MM.1S (cell line): ENCODE measurements around the gene CACNB2.

Experiments
- DNase-seq: peaks from one replicate; pipeline ENCODE4 v3.0.0-alpha.2; 2015
- H2AFZ ChIP-seq: fragments of 300-600 bp; sonication (generic); 2 replicates; pipeline ENCODE4 v1.6.0; 2016; ENCODE audit warnings: antibody characterized with exemption, low read length
- H3F3A ChIP-seq: fragments of 300-600 bp; sonication (generic); 2 replicates; pipeline ENCODE4 v1.6.1; 2016; ENCODE audit warnings: mild to moderate bottlenecking, antibody characterized with exemption, low read length, moderate library complexity, mixed read lengths; ENCODE audit not compliant: insufficient read depth
- H3K27ac ChIP-seq: fragments of 300-600 bp; sonication (generic); 2 replicates; pipeline ENCODE4 v1.5.1; 2016; ENCODE audit warnings: mild to moderate bottlenecking, low read length
- H3K27me3 ChIP-seq: fragments of 300-600 bp; sonication (generic); replicated peaks from 2 replicates; pipeline ENCODE4 v1.6.0; 2016; ENCODE audit warnings: low read length; ENCODE audit not compliant: insufficient read depth
- H3K36me3 ChIP-seq: fragments of 300-600 bp; sonication (generic); replicated peaks from 2 replicates; pipeline ENCODE4 v1.6.1; 2016; ENCODE audit warnings: mild to moderate bottlenecking, low read length, mixed read lengths; ENCODE audit not compliant: insufficient read depth
- H3K4me1 ChIP-seq: fragments of 300-600 bp; sonication (generic); 2 replicates; pipeline ENCODE4 v1.6.1; 2016; ENCODE audit warnings: low read length, mixed read lengths
- H3K4me2 ChIP-seq: fragments of 300-600 bp; sonication (generic); 2 replicates; pipeline ENCODE4 v1.6.0; 2016; ENCODE audit warnings: low read depth, low read length
- H3K4me3 ChIP-seq: fragments of 300-600 bp; sonication (generic); 2 replicates; pipeline ENCODE4 v1.5.1; 2016; ENCODE audit warnings: low read length, mixed read lengths
- H3K79me2 ChIP-seq: fragments of 300-600 bp; sonication (generic); 2 replicates; pipeline ENCODE4 v1.6.1; 2016; ENCODE audit warnings: mixed run types, low read length, mixed read lengths
- H3K9ac ChIP-seq: fragments of 300-600 bp; sonication (generic); 2 replicates; pipeline ENCODE4 v1.6.1; 2016; ENCODE audit warnings: low read length, mixed read lengths
- H3K9me2 ChIP-seq: fragments of 300-600 bp; sonication (generic); replicated peaks from 2 replicates; pipeline ENCODE4 v1.6.1; 2016; ENCODE audit warnings: mild to moderate bottlenecking, low read length, mixed read lengths; ENCODE audit not compliant: insufficient read depth
- H3K9me3 ChIP-seq: fragments of 300-600 bp; sonication (generic); replicated peaks from 2 replicates; pipeline ENCODE4 v1.6.1; 2016; ENCODE audit warnings: mild to moderate bottlenecking, low read length, mixed read lengths; ENCODE audit not compliant: insufficient read depth
- H4K20me1 ChIP-seq: fragments of 300-600 bp; sonication (generic); 2 replicates; pipeline ENCODE4 v1.6.1; 2016; ENCODE audit warnings: mild to moderate bottlenecking, low read length, moderate library complexity, mixed read lengths; ENCODE audit not compliant: insufficient read depth
- EZH2 ChIP-seq: fragments of 300-600 bp; sonication (generic); optimal IDR thresholded peaks from 2 replicates; pipeline ENCODE3; 2017; ENCODE audit warnings: low read depth, mild to moderate bottlenecking, antibody characterized with exemption, low read length, mixed read lengths
- EZH2phosphoT487 ChIP-seq: fragments of 300-600 bp; sonication (generic); IDR thresholded peaks from 2 replicates; pipeline ENCODE4 v1.6.1; 2018; ENCODE audit warnings: antibody characterized with exemption, low read length
- TF ChIP-seq, protein P1 (sequence below): fragments of 300-600 bp; sonication (generic); IDR thresholded peaks from 2 replicates; pipeline ENCODE4 v1.5.1; 2016; ENCODE audit warnings: antibody characterized with exemption, low read length, mixed read lengths

The CACNB2 gene

DNA sequence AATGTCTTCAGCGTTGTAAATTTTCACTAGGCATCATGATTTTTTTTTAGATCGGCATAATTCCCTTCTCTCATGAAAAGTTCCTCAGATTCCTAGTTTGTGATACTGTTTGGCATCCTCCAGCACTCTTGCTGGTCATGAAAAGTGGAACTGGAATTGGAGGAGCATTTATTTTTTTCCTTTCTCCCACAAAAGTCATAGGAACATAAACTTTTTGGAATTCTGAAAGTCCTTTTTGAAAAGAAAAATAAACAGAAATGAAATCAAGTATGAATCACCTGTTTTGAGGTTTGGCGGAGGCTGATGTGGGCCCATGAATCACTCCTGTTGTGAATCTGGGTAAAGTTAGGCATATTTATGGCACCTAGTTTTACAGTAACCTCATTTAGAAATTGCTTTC is 17.7 kb downstream of the CACNB2 start:
- H2AFZ ChIP-seq = no peak overlapping the region

DNA sequence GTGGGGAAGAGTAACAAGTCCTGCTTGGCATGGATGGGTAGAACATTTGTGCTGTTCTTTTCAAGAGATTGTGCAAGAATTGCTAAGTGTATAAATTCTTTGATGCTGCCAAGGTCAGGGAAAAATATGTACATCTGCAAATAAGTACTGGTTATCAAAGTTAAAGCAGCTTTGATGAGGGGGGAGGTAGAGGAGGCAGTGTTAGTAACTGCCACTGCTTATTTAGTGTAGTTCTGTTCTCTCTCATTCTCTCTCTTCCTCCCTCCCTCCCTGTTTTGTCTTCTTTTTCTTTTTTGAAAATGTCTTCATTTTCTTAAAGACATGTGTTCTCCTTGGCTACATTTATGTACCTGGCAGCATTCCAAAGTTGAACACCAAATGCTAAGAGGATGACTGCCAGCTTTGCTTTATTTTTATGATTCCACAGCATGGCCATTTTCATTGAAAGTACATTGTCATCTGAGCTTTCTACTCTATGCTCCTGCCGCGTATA is 18.6 kb downstream of the CACNB2 start:
- TF ChIP-seq EZH2phosphoT487 = no peak
- TF ChIP-seq, protein P1, sequence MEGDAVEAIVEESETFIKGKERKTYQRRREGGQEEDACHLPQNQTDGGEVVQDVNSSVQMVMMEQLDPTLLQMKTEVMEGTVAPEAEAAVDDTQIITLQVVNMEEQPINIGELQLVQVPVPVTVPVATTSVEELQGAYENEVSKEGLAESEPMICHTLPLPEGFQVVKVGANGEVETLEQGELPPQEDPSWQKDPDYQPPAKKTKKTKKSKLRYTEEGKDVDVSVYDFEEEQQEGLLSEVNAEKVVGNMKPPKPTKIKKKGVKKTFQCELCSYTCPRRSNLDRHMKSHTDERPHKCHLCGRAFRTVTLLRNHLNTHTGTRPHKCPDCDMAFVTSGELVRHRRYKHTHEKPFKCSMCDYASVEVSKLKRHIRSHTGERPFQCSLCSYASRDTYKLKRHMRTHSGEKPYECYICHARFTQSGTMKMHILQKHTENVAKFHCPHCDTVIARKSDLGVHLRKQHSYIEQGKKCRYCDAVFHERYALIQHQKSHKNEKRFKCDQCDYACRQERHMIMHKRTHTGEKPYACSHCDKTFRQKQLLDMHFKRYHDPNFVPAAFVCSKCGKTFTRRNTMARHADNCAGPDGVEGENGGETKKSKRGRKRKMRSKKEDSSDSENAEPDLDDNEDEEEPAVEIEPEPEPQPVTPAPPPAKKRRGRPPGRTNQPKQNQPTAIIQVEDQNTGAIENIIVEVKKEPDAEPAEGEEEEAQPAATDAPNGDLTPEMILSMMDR = no peak
- TF ChIP-seq EZH2 = no peak

More for the DNA sequence above, 17.7 kb downstream of the CACNB2 start:
- Histone ChIP-seq H3K4me3 (no peak overlapping the region), H3K4me1 (no peaks in the 10 kb centered on the region), H3F3A (no peaks in the 10 kb centered on the region), H3K27me3 (no peaks in the 10 kb centered on the region), H3K36me3 (no peaks in the 10 kb centered on the region), H3K27ac (no peak overlapping the region), H4K20me1 (no peaks in the 10 kb centered on the region), H3K79me2 (no peaks in the 10 kb centered on the region), H3K9ac (no peak overlapping the region), H3K9me2 (no peaks in the 10 kb centered on the region), H3K4me2 (no peak overlapping the region), H3K9me3 (no peaks in the 10 kb centered on the region)
- TF ChIP-seq EZH2 (no peak), EZH2phosphoT487 (no peak)
- TF ChIP-seq, protein P1 = no peak
- no peak for DNase-seq

DNA sequence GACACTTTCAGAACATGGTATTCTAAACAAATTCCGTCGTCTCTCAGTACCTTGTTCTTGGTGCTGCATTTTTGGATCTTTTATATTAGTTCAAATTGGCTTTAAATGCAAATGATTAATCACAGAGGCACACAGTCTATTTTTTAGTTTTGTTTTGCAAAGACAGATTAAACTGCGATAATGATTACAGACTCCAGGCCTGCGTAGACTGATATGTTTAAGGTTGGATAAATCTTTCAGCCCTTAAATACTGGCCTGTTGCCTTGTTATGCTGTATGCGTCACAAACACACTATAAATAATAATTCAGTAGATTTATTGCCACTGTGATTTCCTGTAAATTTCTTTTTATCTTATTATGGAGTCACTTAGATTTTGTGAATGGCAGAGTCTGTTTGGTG is 19.3 kb downstream of the CACNB2 start:
- no peaks in the 10 kb centered on the region for H3F3A ChIP-seq
- no peak for DNase-seq
- no peaks in the 10 kb centered on the region for H3K27me3 ChIP-seq
- H3K79me2 ChIP-seq = no peaks in the 10 kb centered on the region
- no peak overlapping the region for H3K9ac ChIP-seq
- TF ChIP-seq EZH2phosphoT487 (no peak), EZH2 (no peak)
- TF ChIP-seq, protein P1 = no peak
- H3K4me1 ChIP-seq = no peaks in the 10 kb centered on the region
- no peak overlapping the region for H2AFZ ChIP-seq
- no peaks in the 10 kb centered on the region for H3K9me2 ChIP-seq
- no peaks in the 10 kb centered on the region for H3K36me3 ChIP-seq
- H3K27ac ChIP-seq = no peak overlapping the region
- no peaks in the 10 kb centered on the region for H4K20me1 ChIP-seq
- no peak overlapping the region for H3K4me2 ChIP-seq
- H3K4me3 ChIP-seq = no peak overlapping the region
- H3K9me3 ChIP-seq = no peaks in the 10 kb centered on the region

More for the DNA sequence above, 18.6 kb downstream of the CACNB2 start:
- Histone ChIP-seq H2AFZ (no peak overlapping the region), H4K20me1 (no peaks in the 10 kb centered on the region), H3K36me3 (no peaks in the 10 kb centered on the region), H3K4me1 (no peaks in the 10 kb centered on the region), H3K79me2 (no peaks in the 10 kb centered on the region), H3K4me3 (no peak overlapping the region), H3K4me2 (no peak overlapping the region), H3K9me2 (no peaks in the 10 kb centered on the region), H3K9ac (no peak overlapping the region), H3K9me3 (no peaks in the 10 kb centered on the region), H3F3A (no peaks in the 10 kb centered on the region), H3K27me3 (no peaks in the 10 kb centered on the region), H3K27ac (no peak overlapping the region)
- DNase-seq = no peak
